ENCODE measurements around the gene FUT9.
"Not testable (repeated sequence)": the region's sequence is repeated elsewhere in the genome, so short reads cannot be mapped to it uniquely, and the experiment has no call there.

Gene FUT9

DNA sequence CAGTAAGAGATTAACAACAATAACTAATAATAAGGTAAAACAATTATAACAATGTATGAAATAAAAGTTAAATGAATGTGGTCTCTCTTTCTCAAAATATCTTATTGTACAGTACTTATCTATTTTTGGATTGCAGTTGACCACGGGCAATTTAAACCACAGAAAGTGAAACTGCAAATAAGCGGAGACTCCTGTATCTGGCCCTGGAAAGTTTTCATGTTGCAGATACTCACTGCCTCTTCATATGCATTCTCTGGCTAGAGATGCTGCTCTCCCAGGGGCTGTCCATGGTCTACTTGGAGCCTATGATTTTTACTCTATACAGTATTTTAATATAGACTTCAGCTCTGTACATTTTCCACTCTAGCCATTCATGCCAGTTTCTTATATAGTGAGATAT lies 230.8 kb downstream of the FUT9 start:
- Histone ChIP-seq H3K36me3 (ENCODE audit: control insufficient read depth, insufficient read depth, low read length) (no peaks in the 10 kb centered on the region), H3K9me3 (ENCODE audit: control insufficient read depth, low read length) (no peaks in the 10 kb centered on the region), H3K27me3 (ENCODE audit: control insufficient read depth, insufficient read depth, low read length) (no peaks in the 10 kb centered on the region), H3K9ac (ENCODE audit: low read length) (no peak overlapping the region), H3K4me3 (ENCODE audit: low read length) (no peak overlapping the region), H3K4me1 (ENCODE audit: control insufficient read depth, insufficient read depth, low read length) (no peaks in the 10 kb centered on the region)

DNA sequence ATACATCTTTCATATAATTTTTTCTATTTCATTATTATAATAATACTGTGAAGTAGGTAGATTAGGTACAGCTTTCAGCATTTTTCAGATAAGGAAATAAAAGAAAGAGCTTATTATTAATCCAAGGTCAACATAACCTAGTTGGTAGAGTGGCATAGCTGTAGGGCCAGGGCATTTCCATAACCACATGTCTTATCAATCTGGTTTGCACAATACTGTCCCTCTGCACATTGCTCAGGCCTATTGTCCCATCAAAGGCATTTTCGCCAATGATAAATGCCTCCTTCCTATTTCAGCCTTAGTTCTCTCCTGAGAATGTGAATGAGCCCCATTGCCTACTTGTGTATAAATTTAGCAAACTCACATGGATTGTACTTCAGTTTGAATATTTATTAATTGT lies 234.0 kb downstream of the FUT9 start:
- Histone ChIP-seq H3K27me3 (ENCODE audit: control insufficient read depth, insufficient read depth, low read length) (no peaks in the 10 kb centered on the region), H3K4me1 (ENCODE audit: control insufficient read depth, insufficient read depth, low read length) (no peaks in the 10 kb centered on the region)

DNA sequence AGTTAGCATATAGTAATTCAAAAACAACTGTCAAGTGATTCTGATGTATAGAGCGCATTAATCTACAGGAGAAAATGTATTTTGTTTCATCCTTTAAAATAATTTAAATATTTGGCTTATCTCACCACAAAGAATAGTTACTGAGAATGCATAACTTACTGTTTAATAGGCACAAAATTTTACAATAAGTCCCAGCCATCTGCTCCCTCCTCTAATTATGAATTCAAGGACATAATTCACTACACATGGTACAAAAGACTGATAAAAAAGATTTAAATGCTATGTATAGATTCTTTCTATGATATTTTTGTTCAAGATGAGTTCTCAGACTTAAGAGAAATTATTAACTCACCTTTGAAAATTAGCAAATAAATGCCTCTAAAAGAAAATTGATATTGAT lies 242.0 kb downstream of the FUT9 start:
- Histone ChIP-seq H3K36me3 (ENCODE audit: control insufficient read depth, insufficient read depth, low read length) (no peaks in the 10 kb centered on the region), H3K9ac (ENCODE audit: low read length) (no peak overlapping the region), H3K4me1 (ENCODE audit: control insufficient read depth, insufficient read depth, low read length) (no peaks in the 10 kb centered on the region), H3K9me3 (ENCODE audit: control insufficient read depth, low read length) (no peaks in the 10 kb centered on the region), H3K4me3 (ENCODE audit: low read length) (no peak overlapping the region), H3K27me3 (ENCODE audit: control insufficient read depth, insufficient read depth, low read length) (no peaks in the 10 kb centered on the region)

More for the DNA sequence above, 234.0 kb downstream of the FUT9 start:
- no peaks in the 10 kb centered on the region for H3K36me3 ChIP-seq (ENCODE audit: control insufficient read depth, insufficient read depth, low read length)
- no peaks in the 10 kb centered on the region for H3K9me3 ChIP-seq (ENCODE audit: control insufficient read depth, low read length)
- H3K4me3 ChIP-seq (ENCODE audit: low read length) = no peak overlapping the region
- H3K9ac ChIP-seq (ENCODE audit: low read length) = no peak overlapping the region

DNA sequence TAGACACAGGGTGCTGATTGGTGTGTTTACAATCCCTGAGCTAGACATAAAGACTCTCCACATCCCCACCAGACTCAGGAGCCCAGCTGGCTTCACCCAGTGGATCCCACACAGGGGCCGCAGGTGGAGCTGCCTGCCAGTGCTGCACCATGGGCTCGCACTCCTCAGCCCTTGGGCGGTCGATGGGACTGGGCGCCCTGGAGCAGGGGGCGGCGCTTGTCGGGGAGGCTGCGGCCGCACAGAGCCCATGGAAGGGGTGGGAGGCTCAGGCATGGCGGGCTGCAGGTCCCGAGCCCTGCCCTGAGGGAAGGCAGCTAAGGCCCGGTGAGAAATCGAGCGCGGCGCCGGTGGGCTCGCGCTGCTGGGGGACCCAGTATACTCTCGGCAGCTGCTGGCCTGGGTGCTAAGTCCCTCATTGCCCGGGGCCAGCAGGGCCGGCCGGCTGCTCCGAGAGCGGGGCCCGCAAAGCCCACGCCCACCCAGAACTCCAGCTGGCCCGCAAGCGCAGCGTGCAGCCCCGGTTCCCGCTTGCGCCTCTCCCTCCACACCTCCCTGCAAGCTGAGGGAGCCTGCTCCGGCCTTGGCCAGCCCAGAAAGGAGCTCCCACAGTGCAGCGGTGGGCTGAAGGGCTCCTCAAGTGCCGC lies 245.1 kb downstream of the FUT9 start:
- H3K27me3 ChIP-seq (ENCODE audit: control insufficient read depth, insufficient read depth, low read length); H3K9me3 ChIP-seq (ENCODE audit: control insufficient read depth, low read length); H3K4me1 ChIP-seq (ENCODE audit: control insufficient read depth, insufficient read depth, low read length); H3K36me3 ChIP-seq (ENCODE audit: control insufficient read depth, insufficient read depth, low read length); H3K9ac ChIP-seq (ENCODE audit: low read length); H3K4me3 ChIP-seq (ENCODE audit: low read length): not testable (repeated sequence)
